ENCODE data around the gene AADAT.

The AADAT gene

DNA sequence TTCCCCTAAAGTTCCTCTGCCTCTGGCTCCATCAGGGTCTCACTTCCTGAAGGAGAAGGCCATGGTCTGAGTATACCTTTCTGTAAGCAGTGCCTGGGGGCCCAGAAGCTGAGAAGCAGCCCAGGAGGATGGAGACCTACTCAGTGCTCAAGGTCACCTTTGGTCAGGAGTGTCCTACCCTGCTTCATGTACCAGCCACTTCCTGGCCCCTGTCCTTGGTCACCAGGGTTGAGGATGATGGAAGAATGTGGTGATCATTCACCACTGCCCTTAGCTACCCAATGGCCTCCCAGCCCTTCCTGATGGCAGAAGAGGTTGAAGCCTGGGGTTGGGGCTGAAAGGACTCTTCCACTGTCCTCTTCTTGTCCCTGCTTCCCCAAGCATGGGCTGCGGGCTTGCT, 54.5 kb downstream of the AADAT start:
- DNase-seq (ENCODE audit: low read depth in 3 of 3, low spot score in 1 of 3): no peak

DNA sequence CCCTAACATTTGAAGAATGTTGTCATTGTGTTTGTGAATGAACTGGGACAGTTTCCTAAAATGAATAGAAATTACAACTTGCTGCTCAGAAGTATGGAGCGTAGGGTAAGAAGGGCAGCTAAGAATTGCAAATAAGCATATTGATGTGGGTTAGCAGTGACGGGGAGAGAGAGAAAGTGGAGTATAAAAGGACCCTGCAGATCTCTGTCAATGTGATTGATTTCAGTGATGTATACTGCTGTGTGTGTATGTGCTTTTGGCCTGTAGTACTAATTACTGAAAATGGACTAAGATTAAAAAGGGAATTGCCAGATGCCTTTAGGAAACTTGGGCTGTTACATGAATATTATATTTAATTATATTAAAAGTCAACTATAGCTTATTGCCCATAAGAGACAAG, 55.8 kb downstream of the AADAT start:
- DNase-seq (ENCODE audit: low read depth in 3 of 3, low spot score in 1 of 3): no peak

GRCh38 chr4:170030121-170030520, 59.6 kb downstream of the AADAT start:
- DNase-seq (ENCODE audit: low read depth in 3 of 3, low spot score in 1 of 3): no peak

GRCh38 chr4:170027181-170027829, 62.5 kb downstream of the AADAT start:
- peak; percentile 52 to 90 (median 75) for DNase-seq (ENCODE audit: low read depth in 3 of 3, low spot score in 1 of 3)

- DNase-seq (ENCODE audit: low read depth in 3 of 3, low spot score in 1 of 3): peak; percentile 31 to 75 (median 58)
These were observed 63.3 kb downstream of the AADAT start, which contains the start of gene MFAP3L for GRCh38 chr4:170026253-170027021. TSS of gene MFAP3L (minus strand) at chr4:170026395. CDS start at chr4:170005877, 20,518 bp downstream.

GRCh38 chr4:170025523-170026252, 64.1 kb downstream of the AADAT start:
- DNase-seq (ENCODE audit: low read depth in 3 of 3, low spot score in 1 of 3): peak in 1 of 3 donors; percentile 5

GRCh38 chr4:170022211-170022610, 67.5 kb downstream of the AADAT start:
- no peak for DNase-seq (ENCODE audit: low read depth in 3 of 3, low spot score in 1 of 3)

DNA sequence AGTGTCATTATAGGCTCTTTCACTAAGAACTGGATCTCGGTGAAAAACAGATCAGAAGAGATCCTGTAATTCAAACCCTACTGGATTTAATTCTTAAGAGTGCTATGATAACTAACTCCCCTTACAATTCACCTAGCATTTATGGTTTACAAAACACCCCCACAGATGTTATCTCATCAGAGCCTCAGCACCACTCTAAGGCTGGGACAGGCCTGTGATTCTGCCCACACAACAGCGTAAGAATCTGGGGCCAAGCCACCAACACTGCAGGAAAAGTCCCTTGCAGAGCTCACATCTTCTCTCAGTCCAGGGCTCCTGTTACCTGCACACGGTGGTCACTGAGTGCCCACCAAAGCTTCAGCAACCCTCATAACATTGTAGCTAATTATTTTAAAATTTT, 72.5 kb downstream of the AADAT start:
- no peak for DNase-seq (ENCODE audit: low read depth in 3 of 3, low spot score in 1 of 3)

DNA sequence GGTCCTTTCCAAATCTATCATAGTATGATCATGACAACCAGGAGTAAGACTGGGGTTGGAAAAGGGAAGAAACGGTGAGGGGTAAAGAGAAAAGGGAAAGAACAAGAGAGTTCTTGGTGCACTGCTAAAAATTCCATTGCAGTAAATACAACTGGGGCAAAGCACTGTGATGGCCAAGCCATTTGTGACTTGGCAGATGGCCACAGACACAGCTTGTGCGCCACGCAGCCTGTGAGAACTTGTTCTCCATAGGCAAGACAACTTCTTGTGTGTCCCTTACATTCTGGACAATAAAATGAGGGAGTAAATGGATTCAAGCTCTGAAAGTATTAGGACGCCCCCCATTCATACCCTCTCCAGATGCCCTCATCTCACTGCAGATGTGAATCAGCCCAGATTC, 74.5 kb downstream of the AADAT start:
- DNase-seq (ENCODE audit: low read depth in 3 of 3, low spot score in 1 of 3): no peak

GRCh38 chr4:170014359-170015011, 75.3 kb downstream of the AADAT start:
- DNase-seq (ENCODE audit: low read depth in 3 of 3, low spot score in 1 of 3): no peak

DNA sequence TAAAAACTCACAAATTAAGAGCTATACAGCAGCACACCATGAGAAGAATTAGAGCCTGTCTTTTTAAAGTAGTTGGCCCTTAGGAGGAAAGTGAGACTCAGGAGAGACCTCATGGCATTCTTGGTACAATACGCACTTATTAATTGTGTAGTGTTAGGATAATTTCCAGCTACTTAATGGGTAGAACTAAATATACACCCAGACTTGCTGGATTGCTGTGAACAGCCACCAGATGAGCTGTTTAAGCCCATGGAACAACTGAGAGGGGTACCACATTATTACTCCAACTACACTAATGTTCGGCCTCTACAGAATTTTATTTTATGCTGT, 77.2 kb downstream of the AADAT start:
- no peak for DNase-seq (ENCODE audit: low read depth in 3 of 3, low spot score in 1 of 3)

GRCh38 chr4:170011921-170012628, 77.7 kb downstream of the AADAT start:
- DNase-seq (ENCODE audit: low read depth in 3 of 3, low spot score in 1 of 3): no peak

Data from stimulated activated CD4-positive, alpha-beta T cell treated with anti-CD3 and anti-CD28 coated beads, TNF-alpha, amount 100 ng/mL, for 1 hour (primary cell).